Hepatocyte (in vitro differentiated cells): ENCODE data around the gene NSUN6. TPM values are rescaled to one million over a fixed set of nuclear protein-coding genes. Genes with fewer than 3 reads are reported as not detected.

Experiments
- DNase-seq: peaks from one replicate; pipeline ENCODE4 v3.0.0-alpha.2; 2016; ENCODE audit warnings: low spot score
- H2AFZ ChIP-seq: fragments of 200-600 bp; sonication (generic); 2 replicates; pipeline ENCODE4 v1.6.0; 2016; ENCODE audit warnings: antibody characterized with exemption, mild to moderate bottlenecking
- H3K27ac ChIP-seq: fragments of 200-600 bp; sonication (generic); 2 replicates; pipeline ENCODE4 v1.5.1; 2016; ENCODE audit warnings: mild to moderate bottlenecking
- H3K27me3 ChIP-seq: fragments of 200-600 bp; sonication (generic); 2 replicates; pipeline ENCODE4 v1.6.1; 2016
- H3K36me3 ChIP-seq: fragments of 200-600 bp; sonication (generic); replicated peaks from 2 replicates; pipeline ENCODE4 v1.5.1; 2016; ENCODE audit warnings: low read depth; ENCODE audit not compliant: insufficient read depth
- H3K4me1 ChIP-seq: fragments of 200-600 bp; sonication (generic); 2 replicates; pipeline ENCODE4 v1.5.1; 2016; ENCODE audit warnings: mild to moderate bottlenecking, moderate library complexity; ENCODE audit not compliant: insufficient read depth
- H3K4me2 ChIP-seq: fragments of 200-600 bp; sonication (generic); 2 replicates; pipeline ENCODE4 v1.6.0; 2016
- H3K4me3 ChIP-seq: fragments of 200-600 bp; sonication (generic); 2 replicates; pipeline ENCODE4 v1.5.1; 2016; ENCODE audit warnings: mild to moderate bottlenecking
- H3K79me2 ChIP-seq: fragments of 200-600 bp; sonication (generic); 2 replicates; pipeline ENCODE4 v1.6.0; 2017; ENCODE audit warnings: mild to moderate bottlenecking
- H3K9me2 ChIP-seq: fragments of 200-600 bp; sonication (generic); replicated peaks from 2 replicates; pipeline ENCODE4 v1.6.0; 2017; ENCODE audit warnings: mild to moderate bottlenecking; ENCODE audit not compliant: insufficient read depth
- H3K9me3 ChIP-seq: fragments of 200-600 bp; sonication (generic); 2 replicates; pipeline ENCODE4 v1.5.1; 2016; ENCODE audit warnings: low read depth, mild to moderate bottlenecking
- H4K20me1 ChIP-seq: fragments of 200-600 bp; sonication (generic); 2 replicates; pipeline ENCODE4 v1.6.0; 2016; ENCODE audit warnings: mild to moderate bottlenecking; ENCODE audit not compliant: insufficient read depth, poor library complexity, severe bottlenecking
- EZH2 ChIP-seq: fragments of 200-600 bp; sonication (generic); IDR thresholded peaks from 2 replicates; pipeline ENCODE4 v1.6.1; 2016; ENCODE audit warnings: antibody characterized with exemption, mild to moderate bottlenecking, borderline replicate concordance
- EZH2phosphoT487 ChIP-seq: fragments of 200-600 bp; sonication (generic); IDR thresholded peaks from one replicate; pipeline ENCODE4 v1.6.1; 2018; ENCODE audit warnings: antibody characterized with exemption, mild to moderate bottlenecking, low read depth, moderate library complexity; ENCODE audit not compliant: unreplicated experiment, severe bottlenecking
- WGBS: methylation state at CpG from one replicate; pipeline ENCODE4 v1.1.6; 2016; ENCODE audit warnings: low lambda C conversion rate; ENCODE audit errors: missing lambda C conversion rate; 5-methylcytosine and 5-hydroxymethylcytosine counted together
- polyA plus RNA-seq: library from polyadenylated mRNA; unstranded; fragments of >200 nt; fragmentation: Nextera tagmentation; extraction: Ambion mirVana; gene quantifications from 2 replicates; pipeline ENCODE4 v1.2.1, GENCODE V29; 2016
- total RNA-seq: library from RNA; depleted of rRNA; stranded (reverse); fragments of >200 nt; gene quantifications from 2 replicates; pipeline ENCODE4 v1.2.3, GENCODE V29; 2014
- TF ChIP-seq, protein P1 (sequence below): fragments of 200-600 bp; sonication (generic); IDR thresholded peaks from 2 replicates; pipeline ENCODE4 v1.5.1; 2016; ENCODE audit warnings: antibody characterized with exemption, mild to moderate bottlenecking; ENCODE audit not compliant: poor library complexity

The NSUN6 gene
- total and polyA plus RNA-seq, 2 experiments from 2014 or later, result 12.2 to 14.6 TPM

- no peaks in the 10 kb centered on the region for H3K79me2 ChIP-seq
- H3K4me2 ChIP-seq, result no peak overlapping the region
- H2AFZ ChIP-seq, result no peak overlapping the region
- H3K4me1 ChIP-seq, result no peaks in the 10 kb centered on the region
- no peaks in the 10 kb centered on the region for H4K20me1 ChIP-seq
- H3K9me3 ChIP-seq, result no peaks in the 10 kb centered on the region
- DNase-seq, result no peak
- H3K36me3 ChIP-seq, result no peaks in the 10 kb centered on the region
- TF ChIP-seq EZH2phosphoT487 (no peak), EZH2 (no peak)
- TF ChIP-seq, protein P1, sequence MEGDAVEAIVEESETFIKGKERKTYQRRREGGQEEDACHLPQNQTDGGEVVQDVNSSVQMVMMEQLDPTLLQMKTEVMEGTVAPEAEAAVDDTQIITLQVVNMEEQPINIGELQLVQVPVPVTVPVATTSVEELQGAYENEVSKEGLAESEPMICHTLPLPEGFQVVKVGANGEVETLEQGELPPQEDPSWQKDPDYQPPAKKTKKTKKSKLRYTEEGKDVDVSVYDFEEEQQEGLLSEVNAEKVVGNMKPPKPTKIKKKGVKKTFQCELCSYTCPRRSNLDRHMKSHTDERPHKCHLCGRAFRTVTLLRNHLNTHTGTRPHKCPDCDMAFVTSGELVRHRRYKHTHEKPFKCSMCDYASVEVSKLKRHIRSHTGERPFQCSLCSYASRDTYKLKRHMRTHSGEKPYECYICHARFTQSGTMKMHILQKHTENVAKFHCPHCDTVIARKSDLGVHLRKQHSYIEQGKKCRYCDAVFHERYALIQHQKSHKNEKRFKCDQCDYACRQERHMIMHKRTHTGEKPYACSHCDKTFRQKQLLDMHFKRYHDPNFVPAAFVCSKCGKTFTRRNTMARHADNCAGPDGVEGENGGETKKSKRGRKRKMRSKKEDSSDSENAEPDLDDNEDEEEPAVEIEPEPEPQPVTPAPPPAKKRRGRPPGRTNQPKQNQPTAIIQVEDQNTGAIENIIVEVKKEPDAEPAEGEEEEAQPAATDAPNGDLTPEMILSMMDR, result no peak
- no peaks in the 10 kb centered on the region for H3K9me2 ChIP-seq
- no peak overlapping the region for H3K27ac ChIP-seq
- H3K4me3 ChIP-seq, result no peak overlapping the region
- H3K27me3 ChIP-seq, result no peaks in the 10 kb centered on the region
- 95% methylated on average over 6 of the region's 6 CpGs for WGBS
Observed at GRCh38 chr10:18563003-18563726, 88.2 kb downstream of the NSUN6 start.

GRCh38 chr10:18561861-18562551 lies 89.4 kb downstream of the NSUN6 start:
- no peaks in the 10 kb centered on the region for H3K9me3 ChIP-seq
- H3K27ac ChIP-seq, result no peak overlapping the region
- no peak overlapping the region for H3K4me3 ChIP-seq
- TF ChIP-seq, protein P1, result no peak
- no peak for TF ChIP-seq EZH2phosphoT487
- no peak for TF ChIP-seq EZH2
- no peaks in the 10 kb centered on the region for H3K9me2 ChIP-seq
- no peaks in the 10 kb centered on the region for H3K4me1 ChIP-seq
- no peaks in the 10 kb centered on the region for H3K36me3 ChIP-seq
- DNase-seq, result no peak
- H3K79me2 ChIP-seq, result no peaks in the 10 kb centered on the region
- no peaks in the 10 kb centered on the region for H3K27me3 ChIP-seq
- H3K4me2 ChIP-seq, result no peak overlapping the region
- H2AFZ ChIP-seq, result no peak overlapping the region
- H4K20me1 ChIP-seq, result no peaks in the 10 kb centered on the region
- 98% methylated on average over 8 of the region's 8 CpGs for WGBS

DNA sequence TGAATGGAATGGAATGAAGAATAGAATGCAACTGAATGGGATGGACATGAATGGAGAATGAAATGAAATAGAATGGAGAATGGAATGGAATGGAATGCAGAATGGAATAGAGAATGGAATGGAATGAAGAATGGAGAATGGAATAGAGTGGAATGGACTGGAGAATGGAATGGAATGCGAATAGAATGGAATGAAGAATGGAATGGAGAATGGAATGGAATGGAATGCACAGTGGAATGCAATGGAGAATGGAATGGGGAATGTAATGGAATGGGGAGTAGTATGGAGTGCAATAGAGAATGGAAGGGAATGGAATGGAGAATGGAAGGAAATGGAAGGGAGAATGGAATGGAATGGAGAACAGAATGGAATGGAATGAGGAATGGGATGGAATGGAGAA lies 93.4 kb downstream of the NSUN6 start:
- Histone ChIP-seq H3K4me3 (no peak overlapping the region), H3K27me3 (no peaks in the 10 kb centered on the region), H3K79me2 (no peaks in the 10 kb centered on the region), H3K9me2 (no peaks in the 10 kb centered on the region), H3K36me3 (peaks cover 4% of the 10 kb centered on the region), H2AFZ (no peak overlapping the region), H3K4me1 (no peaks in the 10 kb centered on the region), H3K4me2 (no peak overlapping the region), H4K20me1 (no peaks in the 10 kb centered on the region), H3K9me3 (no peaks in the 10 kb centered on the region), H3K27ac (no peak overlapping the region)
- TF ChIP-seq EZH2phosphoT487 (no peak), EZH2 (no peak)
- TF ChIP-seq, protein P1, result no peak
- WGBS, result 100% methylated on average over 1 of the region's 1 CpG
- no peak for DNase-seq
